K562 (cell line): Measurements from ENCODE around the gene GTF3C1. TPM values are rescaled to one million over a fixed set of nuclear protein-coding genes. Genes with fewer than 3 reads are reported as not detected.
A peak's percentile ranks its signal among the peaks of the same experiment; 100 is the strongest.

ENCODE experiments used
- CBX5 ChIP-seq: IDR thresholded peaks from 2 replicates; pipeline ENCODE4 v1.6.1; 2014; ENCODE audit warnings: low read depth, borderline replicate concordance
- GABPB2 ChIP-seq: fragments of 250-450 bp; sonication (Bioruptor Pico); conservative IDR thresholded peaks from 2 replicates; pipeline ENCODE4 v1.5.1; 2021; ENCODE audit warnings: mild to moderate bottlenecking
- HCFC1 ChIP-seq: IDR thresholded peaks from 2 replicates; pipeline ENCODE4 v1.6.1; 2012; ENCODE audit warnings: low read depth, low read length, improper control_type of control experiment
- HDGF ChIP-seq: fragments of 450-650 bp; IDR thresholded peaks from 2 replicates; pipeline ENCODE4 v1.6.1; 2016
- HNRNPK ChIP-seq: fragments of 200-400 bp; formaldehyde crosslinking; IDR thresholded peaks from one replicate; pipeline ENCODE4 v1.6.1; 2018; ENCODE audit warnings: mild to moderate bottlenecking, low read depth, low read length; ENCODE audit not compliant: poor library complexity, severe bottlenecking
- IRF1 ChIP-seq: sonication (generic); formaldehyde crosslinking; IDR thresholded peaks from 2 replicates; pipeline ENCODE4 v1.8.0; 2022; ENCODE audit warnings: missing genetic modification reagents, mild to moderate bottlenecking, borderline replicate concordance
- MAFG ChIP-seq: fragments of 450-650 bp; conservative IDR thresholded peaks from 2 replicates; pipeline ENCODE4 v1.6.1; 2016; ENCODE audit warnings: missing genetic modification characterization, missing compliant biosample characterization
- MCM2 ChIP-seq: fragments of 450-650 bp; IDR thresholded peaks from 2 replicates; pipeline ENCODE4 v1.6.1; 2017; ENCODE audit warnings: low read depth, mild to moderate bottlenecking
- NEUROD1 ChIP-seq: fragments of 150-350 bp; IDR thresholded peaks from 2 replicates; pipeline ENCODE4 v1.6.1; 2014; ENCODE audit warnings: borderline replicate concordance, low read length, low read depth; ENCODE audit not compliant: partially characterized antibody
- NR4A1 ChIP-seq, 2 experiments: fragments of 250-450 bp in 1 of 2; fragments of 450-650 bp in 1 of 2; sonication (Bioruptor Pico) in 1 of 2; IDR thresholded peaks; 2 replicates each; pipeline versions ENCODE4 v1.4.0 to v1.6.1; 2016 to 2020; ENCODE audit warnings: mild to moderate bottlenecking in 2 of 2, missing compliant biosample characterization in 1 of 2, missing genetic modification characterization in 1 of 2, moderate library complexity in 1 of 2
- NRF1 ChIP-seq, 2 experiments: fragments of 450-650 bp; IDR thresholded peaks in 1 of 2; conservative IDR thresholded peaks in 1 of 2; 2 replicates each; pipeline ENCODE4 v1.6.1; 2014; ENCODE audit warnings: mild to moderate bottlenecking in 2 of 2
- POLR3A ChIP-seq: IDR thresholded peaks from 2 replicates; pipeline ENCODE4 v1.6.1; 2011; ENCODE audit warnings: borderline replicate concordance, mild to moderate bottlenecking, moderate library complexity; ENCODE audit not compliant: insufficient read length, insufficient read depth; ENCODE audit errors: extremely low read depth
- SETDB1 ChIP-seq: IDR thresholded peaks from one replicate; pipeline ENCODE4 v1.6.1; 2012; ENCODE audit warnings: low read length, control low read depth, inconsistent platforms
- SMARCE1 ChIP-seq: fragments of 450-650 bp; IDR thresholded peaks from 2 replicates; pipeline ENCODE4 v1.7.1; 2016; ENCODE audit warnings: mild to moderate bottlenecking
- TAF9B ChIP-seq: fragments of 450-650 bp; IDR thresholded peaks from 2 replicates; pipeline ENCODE4 v1.6.1; 2018; ENCODE audit warnings: mild to moderate bottlenecking; ENCODE audit not compliant: partially characterized antibody
- TARDBP ChIP-seq: fragments of 450-650 bp; IDR thresholded peaks from 2 replicates; pipeline ENCODE4 v1.6.1; 2016
- ZBTB7A ChIP-seq: IDR thresholded peaks from 2 replicates; pipeline ENCODE4 v1.6.1; 2011; ENCODE audit warnings: low read depth, mild to moderate bottlenecking, low read length, moderate library complexity, borderline replicate concordance; ENCODE audit not compliant: control insufficient read depth
- ZNF12 ChIP-seq: sonication (generic); formaldehyde crosslinking; IDR thresholded peaks from 2 replicates; pipeline ENCODE4 v1.4.0; 2020; ENCODE audit warnings: mild to moderate bottlenecking, missing genetic modification reagents
- ZNF384 ChIP-seq: IDR thresholded peaks from 2 replicates; pipeline ENCODE4 v1.6.1; 2012; ENCODE audit warnings: low read depth, low read length, improper control_type of control experiment
- ZNF639 ChIP-seq, 2 experiments: fragments of 200-800 bp in 1 of 2; sonication (Bioruptor generic) in 1 of 2; sonication (generic) in 1 of 2; formaldehyde crosslinking in 1 of 2; IDR thresholded peaks in 1 of 2; conservative IDR thresholded peaks in 1 of 2; 2 replicates each; pipeline versions ENCODE4 v1.5.0 to v1.6.1; 2016 to 2020; ENCODE audit warnings: missing compliant biosample characterization in 1 of 2, missing genetic modification characterization in 1 of 2, missing genetic modification reagents in 1 of 2
- polyA plus RNA-seq, 8 experiments: library from polyadenylated mRNA; depleted of rRNA in 4 of 8; stranded (reverse) in 5 of 8; unstranded in 3 of 8; fragments of >200 nt; fragmentation: Nextera tagmentation in 2 of 8; fragmentation: Illumina TruSeq in 1 of 8; extraction: Ambion mirVana in 2 of 8; extraction: Trizol in 1 of 8; gene quantifications; 2 replicates each; pipeline versions ENCODE4 v1.2.1 to v1.2.3, GENCODE V29; 2011 to 2014; ENCODE audit warnings: inconsistent platforms in 1 of 8, missing spikeins in 1 of 8
- total RNA-seq, 7 experiments: library from RNA; depleted of rRNA in 6 of 7; stranded (reverse); fragments of >200 nt in 6 of 7; fragmentation: Illumina TruSeq in 2 of 7; extraction: Trizol in 2 of 7; gene quantifications; 2 replicates each; pipeline versions ENCODE4 v1.2.1 to v1.2.3, GENCODE V29; 2011 to 2021; ENCODE audit warnings: low replicate concordance in 1 of 7
- TF ChIP-seq, protein P1 (sequence below): fragments of 200-800 bp; sonication (Bioruptor generic); IDR thresholded peaks from 2 replicates; pipeline ENCODE4 v1.6.1; 2017; ENCODE audit warnings: missing genetic modification characterization, missing compliant biosample characterization
- TF ChIP-seq, protein P2 (sequence below): IDR thresholded peaks from 3 replicates; pipeline ENCODE4 v1.6.1; 2011; ENCODE audit warnings: borderline replicate concordance, mild to moderate bottlenecking, moderate library complexity; ENCODE audit not compliant: insufficient read length; ENCODE audit errors: extremely low read depth

The GTF3C1 gene
- total and polyA plus RNA-seq, 9 of the 15 experiments (the other 6 are each of a cell fraction or from before 2014, with no cell fraction given) = 0.72 to 63.6 (median 30.9) TPM

- TF ChIP-seq, protein P1, sequence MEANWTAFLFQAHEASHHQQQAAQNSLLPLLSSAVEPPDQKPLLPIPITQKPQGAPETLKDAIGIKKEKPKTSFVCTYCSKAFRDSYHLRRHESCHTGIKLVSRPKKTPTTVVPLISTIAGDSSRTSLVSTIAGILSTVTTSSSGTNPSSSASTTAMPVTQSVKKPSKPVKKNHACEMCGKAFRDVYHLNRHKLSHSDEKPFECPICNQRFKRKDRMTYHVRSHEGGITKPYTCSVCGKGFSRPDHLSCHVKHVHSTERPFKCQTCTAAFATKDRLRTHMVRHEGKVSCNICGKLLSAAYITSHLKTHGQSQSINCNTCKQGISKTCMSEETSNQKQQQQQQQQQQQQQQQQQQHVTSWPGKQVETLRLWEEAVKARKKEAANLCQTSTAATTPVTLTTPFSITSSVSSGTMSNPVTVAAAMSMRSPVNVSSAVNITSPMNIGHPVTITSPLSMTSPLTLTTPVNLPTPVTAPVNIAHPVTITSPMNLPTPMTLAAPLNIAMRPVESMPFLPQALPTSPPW (CRISPR knock-in tag) = peak; percentile 46
- TF ChIP-seq HCFC1 (no peak), ZBTB7A (0 out of 2 replicates have a peak, but pooled peaks have one; percentile 16), IRF1 (CRISPR knock-in tag) (no peak), GABPB2 (CRISPR knock-in tag) (no peak), NEUROD1 (peak; percentile 32), MCM2 (no peak), ZNF384 (no peak), SETDB1 (no peak), ZNF12 (CRISPR knock-in tag) (no peak), TAF9B (peak; percentile 96), HDGF (no peak; the same call in 1 of the 2 replicates), TARDBP (no peak), NRF1 (conservative IDR thresholded peaks at IDR 0.05 in 1 of 2, IDR thresholded peaks at IDR 0.05 in 1 of 2) (0 out of 4 replicates have a peak, but pooled peaks of 1 of the 2 experiments have one; percentile 21), CBX5 (no peak), POLR3A (no peak), NR4A1 (CRISPR knock-in tag; IDR thresholded peaks at IDR 0.05) (no peak), NR4A1 (tag; IDR thresholded peaks at IDR 0.05) (no peak), ZNF639 (CRISPR knock-in tag; conservative IDR thresholded peaks at IDR 0.05 in 1 of 2, IDR thresholded peaks at IDR 0.05 in 1 of 2) (peak in 1 of 2 experiments; percentile 74; a peak in 2 of 4 replicates), HNRNPK (no peak), SMARCE1 (peak; percentile 89), MAFG (tag) (no peak)
- TF ChIP-seq, protein P2, sequence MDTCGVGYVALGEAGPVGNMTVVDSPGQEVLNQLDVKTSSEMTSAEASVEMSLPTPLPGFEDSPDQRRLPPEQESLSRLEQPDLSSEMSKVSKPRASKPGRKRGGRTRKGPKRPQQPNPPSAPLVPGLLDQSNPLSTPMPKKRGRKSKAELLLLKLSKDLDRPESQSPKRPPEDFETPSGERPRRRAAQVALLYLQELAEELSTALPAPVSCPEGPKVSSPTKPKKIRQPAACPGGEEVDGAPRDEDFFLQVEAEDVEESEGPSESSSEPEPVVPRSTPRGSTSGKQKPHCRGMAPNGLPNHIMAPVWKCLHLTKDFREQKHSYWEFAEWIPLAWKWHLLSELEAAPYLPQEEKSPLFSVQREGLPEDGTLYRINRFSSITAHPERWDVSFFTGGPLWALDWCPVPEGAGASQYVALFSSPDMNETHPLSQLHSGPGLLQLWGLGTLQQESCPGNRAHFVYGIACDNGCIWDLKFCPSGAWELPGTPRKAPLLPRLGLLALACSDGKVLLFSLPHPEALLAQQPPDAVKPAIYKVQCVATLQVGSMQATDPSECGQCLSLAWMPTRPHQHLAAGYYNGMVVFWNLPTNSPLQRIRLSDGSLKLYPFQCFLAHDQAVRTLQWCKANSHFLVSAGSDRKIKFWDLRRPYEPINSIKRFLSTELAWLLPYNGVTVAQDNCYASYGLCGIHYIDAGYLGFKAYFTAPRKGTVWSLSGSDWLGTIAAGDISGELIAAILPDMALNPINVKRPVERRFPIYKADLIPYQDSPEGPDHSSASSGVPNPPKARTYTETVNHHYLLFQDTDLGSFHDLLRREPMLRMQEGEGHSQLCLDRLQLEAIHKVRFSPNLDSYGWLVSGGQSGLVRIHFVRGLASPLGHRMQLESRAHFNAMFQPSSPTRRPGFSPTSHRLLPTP = no peak
These were observed 2.6 kb downstream of the GTF3C1 start (continued) for GRCh38 chr16:27547134-27547533.
